Neural cell (in vitro differentiated cells): ENCODE data around the gene EPB41. TPM values are rescaled to one million over a fixed set of nuclear protein-coding genes. Genes with fewer than 3 reads are reported as not detected.

Source experiments
- H2AFZ ChIP-seq: fragments of 200-600, 300-800 bp; sonication (generic), shearing (Covaris generic); 2 replicates; pipeline ENCODE4 v1.6.0; 2014; ENCODE audit warnings: low read depth, mild to moderate bottlenecking, antibody characterized with exemption, low read length, moderate library complexity
- H3F3A ChIP-seq: fragments of 200-600 bp; shearing (Covaris generic); 2 replicates; pipeline ENCODE4 v1.6.1; 2016; ENCODE audit warnings: mild to moderate bottlenecking, moderate library complexity, mixed read lengths, antibody characterized with exemption, low read length; ENCODE audit not compliant: insufficient read depth, poor library complexity, severe bottlenecking
- H3K27ac ChIP-seq: fragments of 200-600, 300-800 bp; sonication (generic), shearing (Covaris generic); 2 replicates; pipeline ENCODE4 v1.5.1; 2014; ENCODE audit warnings: mild to moderate bottlenecking, low read length, moderate library complexity
- H3K27me3 ChIP-seq: fragments of 300-800, 200-600 bp; sonication (generic), shearing (Covaris generic); 2 replicates; pipeline ENCODE4 v1.6.0; 2014; ENCODE audit warnings: mild to moderate bottlenecking, low read depth, low read length, moderate library complexity; ENCODE audit not compliant: insufficient read depth
- H3K36me3 ChIP-seq: fragments of 300-800, 200-600 bp; sonication (generic), shearing (Covaris generic); 2 replicates; pipeline ENCODE4 v1.5.1; 2014; ENCODE audit warnings: mild to moderate bottlenecking, antibody characterized with exemption, low read length, moderate library complexity; ENCODE audit not compliant: insufficient read depth
- H3K4me2 ChIP-seq: fragments of 300-800, 200-600 bp; sonication (generic), shearing (Covaris generic); 2 replicates; pipeline ENCODE4 v1.6.0; 2014; ENCODE audit warnings: mild to moderate bottlenecking, low read length
- H3K4me3 ChIP-seq: fragments of 300-800, 200-600 bp; sonication (generic), shearing (Covaris generic); 2 replicates; pipeline ENCODE4 v1.5.1; 2014; ENCODE audit warnings: mild to moderate bottlenecking, low read length, moderate library complexity
- H3K79me2 ChIP-seq: fragments of 200-600 bp; shearing (Covaris generic); replicated peaks from 2 replicates; pipeline ENCODE4 v1.6.0; 2014; ENCODE audit warnings: mild to moderate bottlenecking, low read length, moderate library complexity; ENCODE audit not compliant: insufficient read depth
- H3K9ac ChIP-seq: fragments of 300-800, 200-600 bp; sonication (generic), shearing (Covaris generic); 2 replicates; pipeline ENCODE4 v1.6.1; 2016; ENCODE audit warnings: mild to moderate bottlenecking, low read length, mixed read lengths
- H3K9me2 ChIP-seq: fragments of 200-600 bp; shearing (Covaris generic); 2 replicates; pipeline ENCODE4 v1.6.1; 2016; ENCODE audit warnings: mild to moderate bottlenecking, low read length, mixed read lengths; ENCODE audit not compliant: insufficient read depth
- H3K9me3 ChIP-seq: fragments of 200-600, 300-800 bp; sonication (generic), shearing (Covaris generic); 2 replicates; pipeline ENCODE4 v1.6.1; 2016; ENCODE audit warnings: mild to moderate bottlenecking, mixed run types, low read length, moderate library complexity, mixed read lengths
- H4K20me1 ChIP-seq: fragments of 200-600 bp; shearing (Covaris generic); 2 replicates; pipeline ENCODE4 v1.6.1; 2016; ENCODE audit warnings: mild to moderate bottlenecking, mixed run types; ENCODE audit not compliant: insufficient read depth
- CTCF ChIP-seq: fragments of 450-650 bp; IDR thresholded peaks from 2 replicates; pipeline ENCODE4 v1.5.1; 2014; ENCODE audit warnings: antibody characterized with exemption, mild to moderate bottlenecking, moderate library complexity; ENCODE audit not compliant: poor library complexity, severe bottlenecking
- EP300 ChIP-seq: fragments of 450-650 bp; conservative IDR thresholded peaks from 2 replicates; pipeline ENCODE4 v1.6.1; 2014; ENCODE audit warnings: antibody characterized with exemption, mild to moderate bottlenecking, moderate library complexity; ENCODE audit not compliant: poor library complexity, severe bottlenecking
- EZH2 ChIP-seq: fragments of 200-600, 300-800 bp; shearing (Covaris generic), sonication (generic); IDR thresholded peaks from 2 replicates; pipeline ENCODE4 v1.6.1; 2014; ENCODE audit warnings: antibody characterized with exemption, low read length, borderline replicate concordance, mild to moderate bottlenecking; ENCODE audit not compliant: insufficient read depth, poor library complexity, severe bottlenecking
- MXI1 ChIP-seq: fragments of 450-650 bp; conservative IDR thresholded peaks from 2 replicates; pipeline ENCODE4 v1.6.1; 2014; ENCODE audit warnings: antibody characterized with exemption, mild to moderate bottlenecking; ENCODE audit not compliant: poor library complexity, severe bottlenecking
- POLR2AphosphoS5 ChIP-seq: IDR thresholded peaks from 2 replicates; pipeline ENCODE4 v1.6.1; 2012
- RAD21 ChIP-seq: fragments of 450-650 bp; conservative IDR thresholded peaks from 2 replicates; pipeline ENCODE4 v1.6.1; 2014; ENCODE audit warnings: antibody characterized with exemption, mild to moderate bottlenecking, moderate library complexity
- REST ChIP-seq: IDR thresholded peaks from 2 replicates; pipeline ENCODE4 v1.6.1; 2012; ENCODE audit warnings: borderline replicate concordance
- SMC3 ChIP-seq: fragments of 450-650 bp; conservative IDR thresholded peaks from 2 replicates; pipeline ENCODE4 v1.6.1; 2014; ENCODE audit warnings: antibody characterized with exemption, mild to moderate bottlenecking, moderate library complexity; ENCODE audit not compliant: poor library complexity
- TAF1 ChIP-seq: IDR thresholded peaks from 2 replicates; pipeline ENCODE4 v1.6.1; 2012; ENCODE audit warnings: low read depth
- polyA plus RNA-seq: library from polyadenylated mRNA; depleted of rRNA; stranded (reverse); fragments of >200 nt; gene quantifications from 2 replicates; pipeline ENCODE4 v1.2.3, GENCODE V29; 2014

Gene EPB41
- polyA plus RNA-seq, 1 donor from 2014 or later, result 62.0 TPM

- Histone ChIP-seq H3F3A (no peaks in the 10 kb centered on the region), H3K4me3 (peak overlapping the region; percentile 33), H3K27ac (peak overlapping the region; percentile 76), H3K9me3 (no peaks in the 10 kb centered on the region), H3K4me2 (peak overlapping the region; percentile 20), H3K36me3 (peaks cover 4% of the 10 kb centered on the region), H3K79me2 (peaks cover 55% of the 10 kb centered on the region), H2AFZ (no peak overlapping the region), H4K20me1 (no peaks in the 10 kb centered on the region), H3K9ac (peak overlapping the region; percentile 45), H3K9me2 (no peaks in the 10 kb centered on the region), H3K27me3 (no peaks in the 10 kb centered on the region)
- TF ChIP-seq EZH2 (no peak), MXI1 (peak; percentile 21)
These were observed 250.2 kb downstream of the EPB41 start for GRCh38 chr1:29164588-29164987.

GRCh38 chr1:29166291-29166878, 252.0 kb downstream of the EPB41 start:
- TF ChIP-seq EZH2 (no peak), MXI1 (no peak), REST (no peak), CTCF (no peak), TAF1 (no peak), POLR2AphosphoS5 (no peak), RAD21 (no peak), EP300 (no peak), SMC3 (no peak)
- peaks cover 3% of the 10 kb centered on the region for H4K20me1 ChIP-seq
- no peaks in the 10 kb centered on the region for H3F3A ChIP-seq
- no peaks in the 10 kb centered on the region for H3K9me2 ChIP-seq
- no peaks in the 10 kb centered on the region for H3K27me3 ChIP-seq
- H3K4me3 ChIP-seq, result no peak overlapping the region
- H3K36me3 ChIP-seq, result no peaks in the 10 kb centered on the region
- H3K27ac ChIP-seq, result no peak overlapping the region
- H3K4me2 ChIP-seq, result no peak overlapping the region
- H3K9ac ChIP-seq, result no peak overlapping the region
- no peak overlapping the region for H2AFZ ChIP-seq
- peaks cover 55% of the 10 kb centered on the region for H3K79me2 ChIP-seq
- H3K9me3 ChIP-seq, result no peaks in the 10 kb centered on the region
